C4-2B (cell line): ENCODE results near the gene ITPKB.

Source experiments
- H3K27ac ChIP-seq: fragments of 450-650 bp; 2 replicates; pipeline ENCODE4 v1.5.1; 2017
- CTCF ChIP-seq: fragments of 450-650 bp; conservative IDR thresholded peaks from 2 replicates; pipeline ENCODE4 v1.5.1; 2017; ENCODE audit warnings: mild to moderate bottlenecking
- ZFX ChIP-seq: fragments of 450-650 bp; IDR thresholded peaks from 2 replicates; pipeline ENCODE4 v1.6.1; 2017

ITPKB gene

GRCh38 chr1:226675715-226676357 lies 63.2 kb downstream of the ITPKB start:
- H3K27ac ChIP-seq, result peak overlapping the region; percentile 68; the same call in 1 of the 2 replicates
- TF ChIP-seq CTCF (no peak), ZFX (no peak)

- peak overlapping the region; percentile 68 for H3K27ac ChIP-seq
- TF ChIP-seq CTCF, result no peak
- no peak for TF ChIP-seq ZFX
These were observed 64.0 kb downstream of the ITPKB start for GRCh38 chr1:226674892-226675714.

- peak overlapping the region; percentile 90 for H3K27ac ChIP-seq
- TF ChIP-seq ZFX (peak; percentile 13; the same call in 1 of the 2 replicates), CTCF (no peak)
These were observed 66.7 kb downstream of the ITPKB start for GRCh38 chr1:226672339-226672762.

- peak overlapping the region; percentile 90 for H3K27ac ChIP-seq
- TF ChIP-seq ZFX (no peak), CTCF (no peak)
These were observed 67.8 kb downstream of the ITPKB start for GRCh38 chr1:226671277-226671676.

- no peak for TF ChIP-seq ZFX
- no peak for TF ChIP-seq CTCF
- no peak overlapping the region for H3K27ac ChIP-seq
These were observed 69.0 kb downstream of the ITPKB start for GRCh38 chr1:226670073-226670472.

- no peak overlapping the region for H3K27ac ChIP-seq
- no peak for TF ChIP-seq CTCF
- TF ChIP-seq ZFX, result no peak
These were observed 70.9 kb downstream of the ITPKB start for GRCh38 chr1:226668173-226668560.

- TF ChIP-seq ZFX (no peak), CTCF (no peak)
- no peak overlapping the region for H3K27ac ChIP-seq
These were observed 72.4 kb downstream of the ITPKB start for GRCh38 chr1:226666692-226667091.
